ENCODE results near the gene NDST1.

The NDST1 gene

GRCh38 chr5:150607105-150607504 lies 99.2 kb downstream of the NDST1 start:
- Mint-ChIP-seq H3K36me3 (ENCODE audit: low read depth) (no peaks in the 10 kb centered on the region), H3K4me1 (ENCODE audit: low read depth) (no peaks in the 10 kb centered on the region), H3K27ac (no peak overlapping the region), H3K27me3 (ENCODE audit: low read depth) (no peaks in the 10 kb centered on the region), H3K4me3 (no peak overlapping the region), H3K9me3 (no peaks in the 10 kb centered on the region)

Data from T-helper 1 cell treated with Interleukin-12 subunit alpha and Interleukin-12 subunit beta and Interleukin-4 antibody, amounts not matched to agents 30 μg/mL and 1 μg/mL, for 36 hours (primary cell).